ENCODE data around the gene SSH3. TPM values are rescaled to one million over a fixed set of nuclear protein-coding genes. Genes with fewer than 3 reads are reported as not detected.

The SSH3 gene
- total and polyA plus RNA-seq, 4 donors: 4.8 to 10.4 (median 8.1) TPM

DNA sequence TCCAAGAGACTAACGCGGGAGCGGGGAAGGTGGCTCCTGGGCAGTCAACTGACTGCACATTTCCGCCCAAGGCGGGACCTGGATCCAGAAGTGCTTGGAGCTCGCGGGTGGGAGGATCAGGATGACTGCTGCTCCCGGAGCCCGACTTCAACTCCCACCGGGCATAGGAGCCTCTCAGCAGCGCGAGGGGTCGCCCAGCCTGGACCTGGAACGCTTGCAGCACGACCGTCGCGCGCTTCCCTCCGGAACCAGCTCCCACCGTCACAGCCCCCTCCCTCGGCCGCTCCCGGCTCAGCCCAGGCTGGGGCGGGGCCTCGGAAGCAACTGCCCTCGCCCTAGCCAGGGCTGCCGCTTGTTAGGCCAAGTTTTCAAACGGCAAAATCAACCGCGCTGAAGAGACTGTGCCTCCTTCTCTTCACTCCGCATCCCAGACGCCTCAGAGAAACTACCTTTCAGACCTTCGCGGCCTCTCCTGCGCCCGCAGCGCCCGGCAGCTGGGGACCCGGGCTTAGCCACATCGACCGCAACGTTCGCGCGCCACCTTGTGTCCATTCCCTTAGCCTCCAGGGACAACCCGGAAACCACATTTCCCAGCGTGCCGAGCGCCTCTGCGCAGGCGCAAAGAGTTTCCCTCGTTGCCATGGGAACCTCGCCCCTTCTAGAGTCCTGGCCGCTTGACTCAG, 14.0 kb downstream of the SSH3 start:
- Histone ChIP-seq H3K27me3 (ENCODE audit: control insufficient read depth in 4 of 4, insufficient read depth in 4 of 4, low read length in 3 of 4) (no peaks in the 10 kb centered on the region), H3K27ac (ENCODE audit: low read depth in 1 of 2, low read length in 2 of 2) (peak overlapping the region; percentile 94 to 96), H3K9ac (ENCODE audit: low read depth in 1 of 2, low read length in 2 of 2) (peak overlapping the region; percentile 76 to 88), H3K4me3 (ENCODE audit: low read depth in 1 of 3, low read length in 3 of 3) (peak overlapping the region; percentile 86 to 95 (median 94)), H3K4me1 (ENCODE audit: control insufficient read depth in 4 of 4, insufficient read depth in 4 of 4, low read length in 3 of 4) (peaks cover 1 to 12% (median 5%) of the 10 kb centered on the region in 4 donors), H3K9me3 (ENCODE audit: control insufficient read depth in 4 of 4, low read length in 3 of 4) (no peaks in the 10 kb centered on the region), H3K36me3 (ENCODE audit: control insufficient read depth in 4 of 4, insufficient read depth in 3 of 4, low read depth in 1 of 4, low read length in 3 of 4) (no peaks in the 10 kb centered on the region)
- WGBS: under 1% methylated on average over 55 of the region's 55 CpGs
- peak; percentile 98 for DNase-seq (ENCODE audit: low spot score)
- TF ChIP-seq YY1 (IDR thresholded peaks at IDR 0.05): peak; percentile 34
- TF ChIP-seq, protein P1, sequence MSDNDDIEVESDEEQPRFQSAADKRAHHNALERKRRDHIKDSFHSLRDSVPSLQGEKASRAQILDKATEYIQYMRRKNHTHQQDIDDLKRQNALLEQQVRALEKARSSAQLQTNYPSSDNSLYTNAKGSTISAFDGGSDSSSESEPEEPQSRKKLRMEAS (IDR thresholded peaks at IDR 0.05): no peak
- TF ChIP-seq GABPA (IDR thresholded peaks at IDR 0.05 in 1 of 2, conservative IDR thresholded peaks at IDR 0.05 in 1 of 2): peak in 1 of 2 donors; percentile 63
- no peak for TF ChIP-seq SP1 (IDR thresholded peaks at IDR 0.05)
- no peak for TF ChIP-seq FOXA1 (IDR thresholded peaks at IDR 0.05)
- TF ChIP-seq HNF4A (conservative IDR thresholded peaks at IDR 0.05): peak in 1 of 2 donors; percentile 5
- peak; percentile 15 for TF ChIP-seq NR2F2 (IDR thresholded peaks at IDR 0.05)
- TF ChIP-seq, protein P2, sequence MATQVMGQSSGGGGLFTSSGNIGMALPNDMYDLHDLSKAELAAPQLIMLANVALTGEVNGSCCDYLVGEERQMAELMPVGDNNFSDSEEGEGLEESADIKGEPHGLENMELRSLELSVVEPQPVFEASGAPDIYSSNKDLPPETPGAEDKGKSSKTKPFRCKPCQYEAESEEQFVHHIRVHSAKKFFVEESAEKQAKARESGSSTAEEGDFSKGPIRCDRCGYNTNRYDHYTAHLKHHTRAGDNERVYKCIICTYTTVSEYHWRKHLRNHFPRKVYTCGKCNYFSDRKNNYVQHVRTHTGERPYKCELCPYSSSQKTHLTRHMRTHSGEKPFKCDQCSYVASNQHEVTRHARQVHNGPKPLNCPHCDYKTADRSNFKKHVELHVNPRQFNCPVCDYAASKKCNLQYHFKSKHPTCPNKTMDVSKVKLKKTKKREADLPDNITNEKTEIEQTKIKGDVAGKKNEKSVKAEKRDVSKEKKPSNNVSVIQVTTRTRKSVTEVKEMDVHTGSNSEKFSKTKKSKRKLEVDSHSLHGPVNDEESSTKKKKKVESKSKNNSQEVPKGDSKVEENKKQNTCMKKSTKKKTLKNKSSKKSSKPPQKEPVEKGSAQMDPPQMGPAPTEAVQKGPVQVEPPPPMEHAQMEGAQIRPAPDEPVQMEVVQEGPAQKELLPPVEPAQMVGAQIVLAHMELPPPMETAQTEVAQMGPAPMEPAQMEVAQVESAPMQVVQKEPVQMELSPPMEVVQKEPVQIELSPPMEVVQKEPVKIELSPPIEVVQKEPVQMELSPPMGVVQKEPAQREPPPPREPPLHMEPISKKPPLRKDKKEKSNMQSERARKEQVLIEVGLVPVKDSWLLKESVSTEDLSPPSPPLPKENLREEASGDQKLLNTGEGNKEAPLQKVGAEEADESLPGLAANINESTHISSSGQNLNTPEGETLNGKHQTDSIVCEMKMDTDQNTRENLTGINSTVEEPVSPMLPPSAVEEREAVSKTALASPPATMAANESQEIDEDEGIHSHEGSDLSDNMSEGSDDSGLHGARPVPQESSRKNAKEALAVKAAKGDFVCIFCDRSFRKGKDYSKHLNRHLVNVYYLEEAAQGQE (IDR thresholded peaks at IDR 0.05): peak; percentile 19
- TF ChIP-seq TAF1 (conservative IDR thresholded peaks at IDR 0.05): peak; percentile 56
- TF ChIP-seq, protein P3, sequence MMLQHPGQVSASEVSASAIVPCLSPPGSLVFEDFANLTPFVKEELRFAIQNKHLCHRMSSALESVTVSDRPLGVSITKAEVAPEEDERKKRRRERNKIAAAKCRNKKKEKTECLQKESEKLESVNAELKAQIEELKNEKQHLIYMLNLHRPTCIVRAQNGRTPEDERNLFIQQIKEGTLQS (IDR thresholded peaks at IDR 0.05): peak; percentile 9
- no peak for TF ChIP-seq EGR1 (IDR thresholded peaks at IDR 0.05; ENCODE audit: low read depth in 2 of 2)
- TF ChIP-seq, protein P4, sequence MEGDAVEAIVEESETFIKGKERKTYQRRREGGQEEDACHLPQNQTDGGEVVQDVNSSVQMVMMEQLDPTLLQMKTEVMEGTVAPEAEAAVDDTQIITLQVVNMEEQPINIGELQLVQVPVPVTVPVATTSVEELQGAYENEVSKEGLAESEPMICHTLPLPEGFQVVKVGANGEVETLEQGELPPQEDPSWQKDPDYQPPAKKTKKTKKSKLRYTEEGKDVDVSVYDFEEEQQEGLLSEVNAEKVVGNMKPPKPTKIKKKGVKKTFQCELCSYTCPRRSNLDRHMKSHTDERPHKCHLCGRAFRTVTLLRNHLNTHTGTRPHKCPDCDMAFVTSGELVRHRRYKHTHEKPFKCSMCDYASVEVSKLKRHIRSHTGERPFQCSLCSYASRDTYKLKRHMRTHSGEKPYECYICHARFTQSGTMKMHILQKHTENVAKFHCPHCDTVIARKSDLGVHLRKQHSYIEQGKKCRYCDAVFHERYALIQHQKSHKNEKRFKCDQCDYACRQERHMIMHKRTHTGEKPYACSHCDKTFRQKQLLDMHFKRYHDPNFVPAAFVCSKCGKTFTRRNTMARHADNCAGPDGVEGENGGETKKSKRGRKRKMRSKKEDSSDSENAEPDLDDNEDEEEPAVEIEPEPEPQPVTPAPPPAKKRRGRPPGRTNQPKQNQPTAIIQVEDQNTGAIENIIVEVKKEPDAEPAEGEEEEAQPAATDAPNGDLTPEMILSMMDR (IDR thresholded peaks at IDR 0.05; ENCODE audit: low read depth, low read length, missing input control): peak; percentile 95
- no peak for TF ChIP-seq FOXA2 (IDR thresholded peaks at IDR 0.05)
- TF ChIP-seq, protein P5, sequence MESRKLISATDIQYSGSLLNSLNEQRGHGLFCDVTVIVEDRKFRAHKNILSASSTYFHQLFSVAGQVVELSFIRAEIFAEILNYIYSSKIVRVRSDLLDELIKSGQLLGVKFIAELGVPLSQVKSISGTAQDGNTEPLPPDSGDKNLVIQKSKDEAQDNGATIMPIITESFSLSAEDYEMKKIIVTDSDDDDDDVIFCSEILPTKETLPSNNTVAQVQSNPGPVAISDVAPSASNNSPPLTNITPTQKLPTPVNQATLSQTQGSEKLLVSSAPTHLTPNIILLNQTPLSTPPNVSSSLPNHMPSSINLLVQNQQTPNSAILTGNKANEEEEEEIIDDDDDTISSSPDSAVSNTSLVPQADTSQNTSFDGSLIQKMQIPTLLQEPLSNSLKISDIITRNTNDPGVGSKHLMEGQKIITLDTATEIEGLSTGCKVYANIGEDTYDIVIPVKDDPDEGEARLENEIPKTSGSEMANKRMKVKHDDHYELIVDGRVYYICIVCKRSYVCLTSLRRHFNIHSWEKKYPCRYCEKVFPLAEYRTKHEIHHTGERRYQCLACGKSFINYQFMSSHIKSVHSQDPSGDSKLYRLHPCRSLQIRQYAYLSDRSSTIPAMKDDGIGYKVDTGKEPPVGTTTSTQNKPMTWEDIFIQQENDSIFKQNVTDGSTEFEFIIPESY (IDR thresholded peaks at IDR 0.05): no peak
- no peak for TF ChIP-seq JUND (IDR thresholded peaks at IDR 0.05)
- TF ChIP-seq RAD21 (IDR thresholded peaks at IDR 0.05): peak; percentile 96 to 98

Data from liver (tissue), 9 donors.